GM12878 (cell line): ENCODE results near the gene COL25A1. TPM values are rescaled to one million over a fixed set of nuclear protein-coding genes. Genes with fewer than 3 reads are reported as not detected.

ENCODE experiments used
- ATAC-seq: fragments of 200-7000 bp; cut with Tn5 transposase; 3 replicates; pipeline ENCODE4 v1.9.1; 2020; ENCODE audit warnings: mild to moderate bottlenecking, moderate library complexity
- BruUV-seq: library from RNA; stranded (reverse); fragments of 400-500 nt; replicated peaks from 2 replicates; lab custom pipeline; 2021; lab: Mats Ljungman, UMichigan
- CTCF ChIA-PET: fragments of 300-600 bp; sonication (Branson Sonifier 250); formaldehyde crosslinking; extraction: SDS; loops from one replicate; lab custom pipeline; 2021; ENCODE audit warnings: inconsistent platforms; lab: Yijun Ruan, JAX
- POLR2A ChIA-PET: fragments of 350-600 bp; formaldehyde crosslinking; extraction: SDS; loops from one replicate; lab custom pipeline; 2021; ENCODE audit warnings: inconsistent platforms; lab: Charles Lee
- RAD21 ChIA-PET: fragments of 300-600 bp; sonication (Branson Sonifier 250); formaldehyde crosslinking; loops from one replicate; lab custom pipeline; 2023; ENCODE audit warnings: antibody characterized with exemption; ENCODE audit not compliant: unreplicated experiment; lab: Charles Lee
- SMC1A ChIA-PET: fragments of 300-600 bp; sonication (Branson Sonifier 250); formaldehyde crosslinking; loops from one replicate; lab custom pipeline; 2023; ENCODE audit not compliant: unreplicated experiment, uncharacterized antibody; lab: Charles Lee
- DNase-seq: peaks from one replicate; pipeline ENCODE4 v3.0.0-alpha.2; 2011; ENCODE audit warnings: low read depth, low spot score
- FAIRE-seq: peaks from 3 replicates; lab custom pipeline; 2011; peaks lifted over from hg19 to GRCh38; lab: Jason Lieb, UNC
- H2AFZ ChIP-seq: 2 replicates; pipeline ENCODE4 v1.6.0; 2011; ENCODE audit warnings: low read depth, low read length, control low read depth; ENCODE audit not compliant: control insufficient read depth
- H3K27ac ChIP-seq: 2 replicates; pipeline ENCODE4 v1.5.1; 2011; ENCODE audit warnings: control low read depth; ENCODE audit not compliant: control insufficient read depth, insufficient read depth
- H3K27me3 ChIP-seq, 2 experiments: replicated peaks in 1 of 2; 2 replicates each; pipeline versions ENCODE4 v1.6.0 to v1.6.1; 2011; ENCODE audit warnings: low read length in 1 of 2; ENCODE audit not compliant: control insufficient read depth in 2 of 2, insufficient read depth in 2 of 2
- H3K36me3 ChIP-seq, 2 experiments: 2 replicates each; pipeline ENCODE4 v1.5.1; 2011; ENCODE audit warnings: low read length in 1 of 2; ENCODE audit not compliant: control insufficient read depth in 2 of 2, insufficient read depth in 2 of 2
- H3K4me1 ChIP-seq: 2 replicates; pipeline ENCODE4 v1.6.1; 2011; ENCODE audit warnings: mild to moderate bottlenecking, low read length, moderate library complexity, mixed read lengths; ENCODE audit not compliant: control insufficient read depth, insufficient read depth
- H3K4me2 ChIP-seq: 2 replicates; pipeline ENCODE4 v1.6.0; 2011; ENCODE audit warnings: control low read depth; ENCODE audit not compliant: control insufficient read depth, insufficient read depth
- H3K4me3 ChIP-seq: fragments of 200-600 bp; sonication (generic); 2 replicates; pipeline ENCODE4 v1.5.1; 2016
- H3K79me2 ChIP-seq: 2 replicates; pipeline ENCODE4 v1.6.0; 2011; ENCODE audit warnings: low read length; ENCODE audit not compliant: control insufficient read depth, insufficient read depth
- H3K9ac ChIP-seq: 2 replicates; pipeline ENCODE4 v1.8.0; 2011; ENCODE audit warnings: low read length, control low read depth, mixed read lengths; ENCODE audit not compliant: control insufficient read depth, insufficient read depth
- H3K9me3 ChIP-seq: replicated peaks from 3 replicates; pipeline ENCODE4 v1.5.1; 2011; ENCODE audit warnings: mild to moderate bottlenecking, low read length; ENCODE audit not compliant: control insufficient read depth, insufficient read depth
- H4K20me1 ChIP-seq: 2 replicates; pipeline ENCODE4 v1.6.0; 2011; ENCODE audit not compliant: control insufficient read depth, insufficient read depth
- HDAC2 ChIP-seq: fragments of 200-600 bp; sonication (generic); IDR thresholded peaks from 2 replicates; pipeline ENCODE4 v1.6.1; 2017
- SIX5 ChIP-seq: IDR thresholded peaks from 2 replicates; pipeline ENCODE4 v1.6.1; 2011; ENCODE audit warnings: mild to moderate bottlenecking, low read depth, low read length, moderate library complexity; ENCODE audit not compliant: severe bottlenecking
- WGBS: methylation state at CpG from one replicate; pipeline ENCODE4 v1.1.6; 2016; ENCODE audit warnings: low lambda C conversion rate; ENCODE audit not compliant: insufficient replicate concordance, insufficient coverage; ENCODE audit errors: missing lambda C conversion rate; 5-methylcytosine and 5-hydroxymethylcytosine counted together
- in situ Hi-C: fragments of 300-500 bp; cut with MboI; formaldehyde crosslinking; loops from 9 replicates; pipeline ENCODE4 v1.14.3; 2018; ENCODE audit warnings: mixed read lengths
- intact Hi-C: fragments of 100-400 bp; cut with micrococcal nuclease; formaldehyde crosslinking; loops from one replicate; pipeline ENCODE4 v1.14.2; 2022; ENCODE audit not compliant: unreplicated experiment
- polyA plus RNA-seq, 11 experiments: library from polyadenylated mRNA; depleted of rRNA in 4 of 11; unstranded in 6 of 11; stranded (reverse) in 5 of 11; fragments of >200 nt; fragmentation: Nextera tagmentation in 4 of 11; fragmentation: Illumina TruSeq in 1 of 11; extraction: Ambion mirVana in 4 of 11; extraction: Trizol in 1 of 11; gene quantifications; 1 replicate in 1 of 11; 2 replicates in 10 of 11; pipeline versions ENCODE4 v1.2.1 to v1.2.3, GENCODE V29; 2011 to 2016; ENCODE audit warnings: inconsistent platforms in 2 of 11, missing spikeins in 2 of 11, low read depth in 1 of 11
- total RNA-seq, 4 experiments: library from RNA; depleted of rRNA in 3 of 4; stranded (reverse); fragments of >200 nt in 3 of 4; fragmentation: Illumina TruSeq in 1 of 4; extraction: Trizol in 1 of 4; gene quantifications; 2 replicates each; pipeline versions ENCODE4 v1.2.1 to v1.2.3, GENCODE V29; 2013 to 2021
- TF ChIP-seq, protein P1 (sequence below): fragments of 450-650 bp; formaldehyde crosslinking; IDR thresholded peaks from 2 replicates; pipeline ENCODE4 v1.4.0; 2020; ENCODE audit warnings: mild to moderate bottlenecking, moderate library complexity

Gene COL25A1
- total and polyA plus RNA-seq, 10 of the 15 experiments (the other 5 are each of a cell fraction or from before 2014, with no cell fraction given): 0.01 to 0.26 (median 0.12) TPM; not detected in 6

GRCh38 chr4:108846568-108846967, 455.9 kb downstream of the COL25A1 start:
- ChIA-PET POLR2A (no interaction called here), RAD21 (no interaction called here), SMC1A (no interaction called here), CTCF (no interaction called here)
- TF ChIP-seq, protein P1, sequence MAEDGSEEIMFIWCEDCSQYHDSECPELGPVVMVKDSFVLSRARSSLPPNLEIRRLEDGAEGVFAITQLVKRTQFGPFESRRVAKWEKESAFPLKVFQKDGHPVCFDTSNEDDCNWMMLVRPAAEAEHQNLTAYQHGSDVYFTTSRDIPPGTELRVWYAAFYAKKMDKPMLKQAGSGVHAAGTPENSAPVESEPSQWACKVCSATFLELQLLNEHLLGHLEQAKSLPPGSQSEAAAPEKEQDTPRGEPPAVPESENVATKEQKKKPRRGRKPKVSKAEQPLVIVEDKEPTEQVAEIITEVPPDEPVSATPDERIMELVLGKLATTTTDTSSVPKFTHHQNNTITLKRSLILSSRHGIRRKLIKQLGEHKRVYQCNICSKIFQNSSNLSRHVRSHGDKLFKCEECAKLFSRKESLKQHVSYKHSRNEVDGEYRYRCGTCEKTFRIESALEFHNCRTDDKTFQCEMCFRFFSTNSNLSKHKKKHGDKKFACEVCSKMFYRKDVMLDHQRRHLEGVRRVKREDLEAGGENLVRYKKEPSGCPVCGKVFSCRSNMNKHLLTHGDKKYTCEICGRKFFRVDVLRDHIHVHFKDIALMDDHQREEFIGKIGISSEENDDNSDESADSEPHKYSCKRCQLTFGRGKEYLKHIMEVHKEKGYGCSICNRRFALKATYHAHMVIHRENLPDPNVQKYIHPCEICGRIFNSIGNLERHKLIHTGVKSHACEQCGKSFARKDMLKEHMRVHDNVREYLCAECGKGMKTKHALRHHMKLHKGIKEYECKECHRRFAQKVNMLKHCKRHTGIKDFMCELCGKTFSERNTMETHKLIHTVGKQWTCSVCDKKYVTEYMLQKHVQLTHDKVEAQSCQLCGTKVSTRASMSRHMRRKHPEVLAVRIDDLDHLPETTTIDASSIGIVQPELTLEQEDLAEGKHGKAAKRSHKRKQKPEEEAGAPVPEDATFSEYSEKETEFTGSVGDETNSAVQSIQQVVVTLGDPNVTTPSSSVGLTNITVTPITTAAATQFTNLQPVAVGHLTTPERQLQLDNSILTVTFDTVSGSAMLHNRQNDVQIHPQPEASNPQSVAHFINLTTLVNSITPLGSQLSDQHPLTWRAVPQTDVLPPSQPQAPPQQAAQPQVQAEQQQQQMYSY (CRISPR knock-in tag): no peak
- TF ChIP-seq SIX5: no peak
- no peak for TF ChIP-seq HDAC2
- ATAC-seq: no peak
- Histone ChIP-seq H3K27ac (no peak overlapping the region), H3K36me3 (no peaks in the 10 kb centered on the region), H3K4me1 (peaks cover 4% of the 10 kb centered on the region; the same call in 1 of the 2 replicates), H4K20me1 (no peaks in the 10 kb centered on the region), H3K9me3 (no peaks in the 10 kb centered on the region), H3K9ac (no peak overlapping the region), H3K79me2 (no peaks in the 10 kb centered on the region), H3K27me3 (no peaks in the 10 kb centered on the region), H3K4me3 (no peak overlapping the region), H2AFZ (no peak overlapping the region), H3K4me2 (no peak overlapping the region)
- WGBS: 59% methylated on average over 1 of the region's 2 CpGs
- BruUV-seq: no TSS peak
- no peak for DNase-seq
- intact Hi-C loops: no loop called here
- in situ Hi-C loops: loop anchor here (10.0 kb wide), 1 partner anchor 558 kb away; no protein-coding TSS in a partner anchor
- FAIRE-seq: no peak
